ENCODE results near the gene ZNF286A. TPM values are rescaled to one million over a fixed set of nuclear protein-coding genes. Genes with fewer than 3 reads are reported as not detected.
A peak's percentile ranks its signal among the peaks of the same experiment; 100 is the strongest.
"Not testable (repeated sequence)": the region's sequence is repeated elsewhere in the genome, so short reads cannot be mapped to it uniquely, and the experiment has no call there.

ZNF286A gene
- polyA plus RNA-seq, 1 donor (not counting 4 experiments of a cell fraction or from before 2014, with no cell fraction given), result 19.5 TPM

GRCh38 chr17:15652960-15653359 is 46.6 kb upstream of the ZNF286A start:
- no peaks in the 10 kb centered on the region for H4K20me1 ChIP-seq (ENCODE audit: control insufficient read depth, extremely low read depth, insufficient read depth, low read length)
- no peak for FAIRE-seq
- no peak overlapping the region for H3K9ac ChIP-seq (ENCODE audit: control insufficient read depth, extremely low read depth, insufficient read depth, low read length)
- dilution Hi-C loops (cut with MboI; ENCODE audit: extremely low pct_ligation_motif_present, low sequenced_read_pairs), result no loop called here
- no peaks in the 10 kb centered on the region for H3K9me1 ChIP-seq (ENCODE audit: control insufficient read depth, extremely low read depth, insufficient read depth, low read length)
- TF ChIP-seq CTCF (optimal IDR thresholded peaks at IDR 0.05 in 1 of 3, IDR thresholded peaks at IDR 0.05 in 1 of 3, conservative IDR thresholded peaks at IDR 0.05 in 1 of 3; ENCODE audit: extremely low read depth in 1 of 3, insufficient read depth in 2 of 3, low read length in 3 of 3), result no peak
- DNase-seq (ENCODE audit: low read depth, low spot score), result no peak
- H2AFZ ChIP-seq (ENCODE audit: control insufficient read depth, low read length), result no peak overlapping the region
- H3K4me1 ChIP-seq (ENCODE audit: control insufficient read depth, extremely low read depth, insufficient read depth, low read length), result peaks cover 40% of the 10 kb centered on the region
- no peak overlapping the region for H3K27ac ChIP-seq (ENCODE audit: control insufficient read depth, insufficient read depth, low read length)
- H3K27me3 ChIP-seq (ENCODE audit: control insufficient read depth, extremely low read depth, insufficient read depth, low read length), result no peaks in the 10 kb centered on the region
- H3K36me3 ChIP-seq (ENCODE audit: control insufficient read depth in 2 of 2, extremely low read depth in 1 of 2, insufficient read depth in 2 of 2, low read length in 2 of 2), result peaks cover 2 to 11% of the 10 kb centered on the region in 2 experiments
- no peak overlapping the region for H3K4me3 ChIP-seq (ENCODE audit: control insufficient read depth in 2 of 3, extremely low read depth in 1 of 3, insufficient read depth in 2 of 3, low read depth in 1 of 3, low read length in 3 of 3)
- H3K79me2 ChIP-seq (ENCODE audit: control insufficient read depth, insufficient read depth, low read length), result peaks cover 35% of the 10 kb centered on the region
- no peaks in the 10 kb centered on the region for H3K9me3 ChIP-seq (ENCODE audit: control insufficient read depth, low read depth, low read length)
- no peak overlapping the region for H3K4me2 ChIP-seq (ENCODE audit: control insufficient read depth, extremely low read depth, insufficient read depth, low read depth, low read length)

GRCh38 chr17:15654401-15654800 is 45.2 kb upstream of the ZNF286A start:
- H3K9ac ChIP-seq (ENCODE audit: control insufficient read depth, extremely low read depth, insufficient read depth, low read length); H3K4me2 ChIP-seq (ENCODE audit: control insufficient read depth, extremely low read depth, insufficient read depth, low read depth, low read length); FAIRE-seq; H3K27ac ChIP-seq (ENCODE audit: control insufficient read depth, insufficient read depth, low read length); DNase-seq (ENCODE audit: low read depth, low spot score); H3K9me3 ChIP-seq (ENCODE audit: control insufficient read depth, low read depth, low read length); H4K20me1 ChIP-seq (ENCODE audit: control insufficient read depth, extremely low read depth, insufficient read depth, low read length); dilution Hi-C loops (cut with MboI; ENCODE audit: extremely low pct_ligation_motif_present, low sequenced_read_pairs); H3K4me3 ChIP-seq (ENCODE audit: control insufficient read depth in 2 of 3, extremely low read depth in 1 of 3, insufficient read depth in 2 of 3, low read depth in 1 of 3, low read length in 3 of 3); H3K27me3 ChIP-seq (ENCODE audit: control insufficient read depth, extremely low read depth, insufficient read depth, low read length); H2AFZ ChIP-seq (ENCODE audit: control insufficient read depth, low read length); H3K36me3 ChIP-seq (ENCODE audit: control insufficient read depth in 2 of 2, extremely low read depth in 1 of 2, insufficient read depth in 2 of 2, low read length in 2 of 2); H3K9me1 ChIP-seq (ENCODE audit: control insufficient read depth, extremely low read depth, insufficient read depth, low read length): not testable (repeated sequence)
- Histone ChIP-seq H3K4me1 (ENCODE audit: control insufficient read depth, extremely low read depth, insufficient read depth, low read length) (peaks cover 42% of the 10 kb centered on the region), H3K79me2 (ENCODE audit: control insufficient read depth, insufficient read depth, low read length) (peaks cover 22% of the 10 kb centered on the region)

- H3K9me1 ChIP-seq (ENCODE audit: control insufficient read depth, extremely low read depth, insufficient read depth, low read length), result no peaks in the 10 kb centered on the region
- no peaks in the 10 kb centered on the region for H3K27me3 ChIP-seq (ENCODE audit: control insufficient read depth, extremely low read depth, insufficient read depth, low read length)
- peaks cover 15% of the 10 kb centered on the region for H3K79me2 ChIP-seq (ENCODE audit: control insufficient read depth, insufficient read depth, low read length)
- FAIRE-seq (peak; percentile 52), DNase-seq (ENCODE audit: low read depth, low spot score) (no peak)
- H3K4me3 ChIP-seq (ENCODE audit: control insufficient read depth in 2 of 3, extremely low read depth in 1 of 3, insufficient read depth in 2 of 3, low read depth in 1 of 3, low read length in 3 of 3), result no peak overlapping the region
- H3K9ac ChIP-seq (ENCODE audit: control insufficient read depth, extremely low read depth, insufficient read depth, low read length), result no peak overlapping the region
- peak overlapping the region; percentile 25 for H3K27ac ChIP-seq (ENCODE audit: control insufficient read depth, insufficient read depth, low read length)
- H3K4me1 ChIP-seq (ENCODE audit: control insufficient read depth, extremely low read depth, insufficient read depth, low read length), result peaks cover 44% of the 10 kb centered on the region
- TF ChIP-seq EZH2 (IDR thresholded peaks at IDR 0.05; ENCODE audit: low read length), result no peak
- no peak for TF ChIP-seq CTCF (optimal IDR thresholded peaks at IDR 0.05 in 1 of 3, IDR thresholded peaks at IDR 0.05 in 1 of 3, conservative IDR thresholded peaks at IDR 0.05 in 1 of 3; ENCODE audit: extremely low read depth in 1 of 3, insufficient read depth in 2 of 3, low read length in 3 of 3)
- peak overlapping the region; percentile 52 for H2AFZ ChIP-seq (ENCODE audit: control insufficient read depth, low read length)
- peaks cover 0 to 3% of the 10 kb centered on the region in 2 experiments for H3K36me3 ChIP-seq (ENCODE audit: control insufficient read depth in 2 of 2, extremely low read depth in 1 of 2, insufficient read depth in 2 of 2, low read length in 2 of 2)
- dilution Hi-C loops (cut with MboI; ENCODE audit: extremely low pct_ligation_motif_present, low sequenced_read_pairs), result no loop called here
- no peaks in the 10 kb centered on the region for H3K9me3 ChIP-seq (ENCODE audit: control insufficient read depth, low read depth, low read length)
- no peaks in the 10 kb centered on the region for H4K20me1 ChIP-seq (ENCODE audit: control insufficient read depth, extremely low read depth, insufficient read depth, low read length)
- no peak overlapping the region for H3K4me2 ChIP-seq (ENCODE audit: control insufficient read depth, extremely low read depth, insufficient read depth, low read depth, low read length)
Measured at GRCh38 chr17:15654886-15655561, 44.5 kb upstream of the ZNF286A start.

Data from keratinocyte (primary cell).